M059J (cell line): ENCODE results near the gene CD93. TPM values are rescaled to one million over a fixed set of nuclear protein-coding genes. Genes with fewer than 3 reads are reported as not detected.

Experiments
- DNase-seq: peaks from one replicate; pipeline ENCODE4 v3.0.0-alpha.2; 2012; ENCODE audit warnings: low read depth
- total RNA-seq: library from RNA; depleted of rRNA; stranded (reverse); fragments of >200 nt; shearing (Covaris generic); gene quantifications from 2 replicates; pipeline ENCODE4 v1.2.3, GENCODE V29; 2014

Gene CD93
- total RNA-seq, 1 experiment from 2014 or later = 1.5 TPM

DNA sequence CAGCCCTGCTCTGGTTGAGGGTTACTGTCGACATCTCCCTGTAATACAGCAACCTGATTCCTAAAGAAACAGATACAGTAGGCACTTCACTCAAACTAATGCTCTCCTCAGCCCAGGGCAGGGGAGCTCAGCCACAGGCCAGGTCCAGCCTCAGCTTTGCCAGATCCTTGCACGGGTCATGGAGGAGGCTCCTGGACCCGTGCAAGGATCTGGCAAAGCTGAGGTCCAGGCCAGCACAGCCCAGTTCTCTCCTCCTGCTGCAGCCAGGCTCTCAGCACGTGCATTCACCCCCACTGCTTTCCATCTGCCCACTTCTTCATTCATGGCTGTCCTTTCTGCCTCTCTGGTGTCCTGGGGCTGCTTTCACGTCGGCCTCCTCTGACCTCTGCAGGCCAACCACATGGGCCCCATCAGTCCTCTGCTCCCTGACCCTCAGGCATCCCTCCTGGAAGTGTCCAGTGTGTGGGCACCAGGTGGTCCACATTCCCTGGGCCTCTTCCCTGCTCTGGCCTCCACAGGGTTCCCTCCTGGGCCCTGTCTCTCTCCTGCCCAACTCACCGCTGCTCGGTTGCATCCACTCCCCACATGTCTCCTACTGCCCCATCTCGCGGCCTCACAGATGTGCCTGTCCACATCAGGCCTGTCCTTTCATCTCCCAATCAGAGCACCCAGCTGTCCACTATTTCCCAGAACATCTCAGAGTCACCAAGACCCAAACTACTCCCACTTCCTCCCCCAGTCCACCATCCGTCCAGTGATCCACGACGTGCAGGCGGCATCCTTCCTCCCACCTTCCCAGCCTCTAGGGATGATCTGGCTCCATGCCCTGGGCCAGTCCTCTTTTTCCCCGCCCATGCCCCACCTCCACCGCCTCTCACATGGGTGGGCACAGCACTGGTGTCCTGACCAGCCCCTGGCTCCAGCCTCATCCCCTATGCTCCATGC, 11.8 kb upstream of the CD93 start:
- DNase-seq = no peak

DNA sequence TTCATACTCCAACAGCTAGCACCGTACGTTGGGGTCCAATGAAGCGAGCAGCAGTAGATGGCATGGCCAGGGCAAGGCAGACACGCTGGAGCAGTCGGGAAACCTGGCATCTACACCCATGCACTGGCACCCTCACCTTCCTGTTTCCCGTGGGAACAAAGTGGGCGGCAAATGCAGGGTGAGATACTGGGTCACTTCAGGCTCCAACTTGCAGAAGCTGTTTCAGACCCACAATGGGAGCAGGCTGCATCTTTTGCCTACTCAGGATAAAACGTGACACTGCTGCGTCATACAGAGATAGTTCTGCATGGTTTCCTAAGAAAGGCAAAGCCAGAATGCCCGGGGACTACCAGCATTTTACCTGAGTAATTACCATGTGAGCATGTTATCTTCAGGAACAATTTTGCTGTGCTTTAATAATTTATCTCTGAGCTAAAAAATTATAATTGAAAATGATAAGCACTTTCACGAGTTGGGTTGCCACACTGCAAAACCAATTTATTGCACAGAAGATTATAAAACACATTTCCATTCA, 10.9 kb upstream of the CD93 start:
- DNase-seq = no peak

- DNase-seq = no peak
Measured at GRCh38 chr20:23096097-23096496, 10.0 kb upstream of the CD93 start.

GRCh38 chr20:23095499-23095898, 9.4 kb upstream of the CD93 start:
- DNase-seq = no peak

GRCh38 chr20:23094927-23095326, 8.8 kb upstream of the CD93 start:
- no peak for DNase-seq

- no peak for DNase-seq
Measured at GRCh38 chr20:23094213-23094896, 8.2 kb upstream of the CD93 start.

DNA sequence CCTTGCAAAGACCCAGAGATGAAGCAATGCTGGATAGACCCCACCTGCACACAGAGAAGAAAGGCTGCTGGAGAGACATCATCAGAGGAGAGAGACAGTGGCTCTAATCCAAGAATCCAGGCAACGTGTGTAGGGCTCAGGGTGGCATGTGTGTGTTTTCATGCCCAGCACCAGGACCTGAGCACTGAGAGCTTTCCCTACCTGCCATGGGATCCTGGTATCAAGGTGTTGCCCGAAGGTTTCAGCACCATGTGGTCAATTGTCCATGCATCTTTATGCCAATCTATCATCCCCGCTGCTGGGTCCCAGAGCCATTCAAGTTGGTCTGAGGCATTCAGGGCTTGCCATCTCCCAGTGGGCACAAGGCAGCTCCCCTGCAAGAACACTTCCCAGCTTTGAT, 7.5 kb upstream of the CD93 start:
- DNase-seq = no peak

- peak; percentile 63 for DNase-seq
Measured at GRCh38 chr20:23092861-23093495, 6.9 kb upstream of the CD93 start.

GRCh38 chr20:23092384-23092756, 6.2 kb upstream of the CD93 start:
- peak; percentile 55 for DNase-seq

GRCh38 chr20:23091721-23092383, 5.7 kb upstream of the CD93 start:
- DNase-seq = peak; percentile 42

DNA sequence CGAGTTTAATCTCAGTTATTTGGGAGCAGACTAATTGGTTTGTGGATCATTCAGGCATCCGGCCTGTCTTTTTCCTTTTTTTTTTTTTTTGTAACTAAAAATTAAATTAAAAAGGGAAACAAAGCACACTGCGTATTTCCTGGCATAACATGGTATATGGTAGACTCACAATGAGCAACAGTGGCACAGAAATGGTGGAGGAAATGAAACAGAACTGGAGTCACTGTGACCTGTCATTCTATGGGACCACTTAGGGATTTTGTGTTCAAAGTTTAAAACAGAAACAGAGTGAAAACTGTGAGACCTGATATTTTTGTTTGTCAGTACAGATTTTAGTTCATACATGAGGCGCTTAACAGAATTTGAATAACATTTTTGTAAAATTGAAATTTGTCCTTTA, 4.8 kb upstream of the CD93 start:
- DNase-seq = no peak

DNA sequence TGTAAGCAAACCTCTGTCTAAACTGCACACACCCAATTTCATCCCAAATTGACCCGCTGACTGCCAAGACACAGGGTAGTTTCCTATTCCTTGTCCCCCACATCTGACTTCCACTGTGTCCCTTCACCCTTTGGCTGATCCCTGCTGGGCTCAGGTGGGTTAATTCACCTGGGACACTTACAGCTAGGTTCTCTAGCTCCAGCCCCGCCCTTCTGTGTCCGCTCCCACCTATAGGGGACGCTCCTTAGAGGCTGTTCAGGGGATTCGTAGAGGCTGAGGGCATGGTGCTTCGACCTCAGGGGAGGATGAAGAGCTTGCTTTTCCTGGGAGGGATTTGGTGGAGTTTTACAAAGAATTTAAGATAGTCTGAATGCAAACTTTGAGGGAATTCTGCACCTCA, 4.0 kb upstream of the CD93 start:
- DNase-seq = no peak

- DNase-seq = no peak
Measured at GRCh38 chr20:23088866-23089265, 2.7 kb upstream of the CD93 start.

DNA sequence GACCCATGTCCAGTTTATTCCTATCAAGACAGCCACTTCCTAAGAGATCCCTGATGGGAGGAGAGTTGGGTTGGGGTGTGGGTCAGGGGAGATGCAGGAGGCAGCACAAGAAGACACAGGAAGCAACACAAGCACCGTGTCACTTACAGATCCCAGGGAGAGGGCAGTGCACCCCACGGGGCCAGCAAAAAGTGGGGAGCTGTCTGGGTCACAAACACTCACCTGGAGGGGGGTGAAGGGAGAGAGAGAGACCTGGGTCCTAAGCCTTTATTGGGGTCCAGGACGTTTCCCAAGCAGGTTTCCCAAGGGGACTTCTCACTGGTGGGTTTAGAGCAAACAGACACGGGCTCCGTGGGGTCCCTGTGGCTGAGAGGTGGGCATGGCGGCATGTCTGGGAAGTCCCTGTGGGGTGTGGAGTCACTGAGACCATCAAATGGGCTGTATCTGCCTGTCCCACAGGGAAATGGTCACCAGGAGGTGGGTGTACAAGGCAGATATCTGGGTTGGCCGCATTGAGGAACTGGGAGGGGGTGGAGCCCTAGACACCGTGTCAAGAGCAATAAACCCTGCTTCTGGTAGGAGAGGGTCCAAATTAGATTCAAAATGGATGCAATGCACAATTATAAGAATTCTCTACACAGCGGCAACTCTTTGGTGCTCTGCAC, 1.6 kb upstream of the CD93 start:
- DNase-seq = no peak

GRCh38 chr20:23086931-23087411, 847 bp upstream of the CD93 start:
- DNase-seq = no peak

GRCh38 chr20:23085436-23086055, 578 bp downstream of the CD93 start:
- DNase-seq = no peak

- no peak for DNase-seq
Measured at GRCh38 chr20:23084845-23085365, 1.2 kb downstream of the CD93 start.

DNA sequence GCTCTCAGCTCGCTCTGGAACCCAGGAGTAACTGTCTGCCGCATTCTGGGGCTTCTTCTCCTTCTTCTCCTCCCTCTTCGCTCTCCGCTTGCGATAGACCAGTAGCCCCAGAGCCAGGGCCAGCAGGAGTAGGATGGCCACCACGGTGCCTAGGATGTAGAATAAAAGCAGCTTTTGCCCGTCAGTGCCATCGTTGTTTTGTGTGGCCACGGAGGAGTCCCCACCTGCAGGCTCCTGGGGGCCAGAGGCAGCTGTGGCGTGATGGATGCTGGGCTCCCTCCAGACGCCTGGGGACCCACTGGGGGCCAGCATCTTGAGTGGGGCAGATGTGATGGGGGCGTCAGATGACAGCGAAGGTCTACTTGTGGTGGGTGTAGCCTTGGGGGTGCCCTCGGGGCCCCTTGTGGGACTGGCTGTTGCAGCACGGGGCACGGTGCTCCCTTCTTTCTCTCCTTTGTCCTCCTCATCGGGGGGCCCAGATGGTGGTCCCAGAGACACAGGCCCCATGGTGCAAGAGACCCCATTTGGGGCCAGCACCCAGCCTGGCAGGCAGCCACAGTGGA, 1.8 kb downstream of the CD93 start:
- no peak for DNase-seq

- DNase-seq = no peak
Measured at GRCh38 chr20:23083553-23084220, 2.4 kb downstream of the CD93 start.
